Stimulated activated CD8-positive, alpha-beta memory T cell treated with anti-CD3 and anti-CD28 coated beads, Interleukin-12 subunit alpha, Interleukin-12 subunit beta, amount 100 ng/mL, for 24 hours (primary cell): ENCODE results near the gene PUS1.

Experiments used
- DNase-seq: peaks from one replicate; pipeline ENCODE4 v3.0.0-alpha.2; 2020; ENCODE audit errors: extremely low read depth

Gene PUS1

DNA sequence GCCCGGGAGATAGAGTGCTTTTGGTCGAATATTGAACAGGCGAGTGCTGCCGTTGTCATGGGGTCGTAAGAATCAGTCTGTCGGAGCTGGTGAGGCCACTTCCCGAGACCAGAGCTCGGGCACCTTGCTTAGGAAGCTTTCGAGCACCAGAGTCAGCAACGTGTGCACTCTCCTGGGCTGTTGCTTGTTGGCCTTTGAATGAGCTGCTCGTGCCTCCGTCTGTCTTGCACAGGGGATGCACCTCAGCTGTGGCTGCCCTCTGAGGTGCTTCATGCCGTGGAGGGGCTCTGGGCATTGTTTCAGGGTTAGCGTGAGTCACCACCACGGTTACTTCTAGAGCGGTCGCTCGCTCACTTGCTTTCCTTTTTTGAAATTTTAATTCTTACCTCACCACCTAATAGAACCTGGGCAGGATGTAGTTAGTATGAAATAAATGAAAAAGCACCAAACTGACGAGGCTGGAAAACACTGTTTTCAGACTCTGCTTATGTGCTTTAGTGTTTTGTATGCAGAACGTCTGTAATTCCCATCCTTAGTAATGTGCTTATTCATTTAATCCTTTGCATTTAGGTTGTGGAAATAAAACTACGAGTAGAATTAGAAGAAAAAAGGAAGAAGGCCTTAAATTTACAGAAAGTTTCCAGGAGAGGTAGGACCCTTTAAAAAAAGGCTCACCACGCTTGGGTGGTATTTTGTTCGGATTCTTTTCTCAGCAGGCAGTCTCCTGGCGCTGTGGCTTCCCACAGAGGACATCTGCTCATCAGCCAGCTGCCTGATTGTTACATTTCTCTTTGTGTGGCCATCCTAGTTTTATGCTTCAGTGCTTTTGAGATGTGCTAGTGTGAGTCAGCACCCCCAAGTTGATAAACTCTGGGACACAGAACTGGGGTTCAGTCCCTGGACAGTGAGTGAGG lies 61.2 kb downstream of the PUS1 start:
- no peak for DNase-seq

DNA sequence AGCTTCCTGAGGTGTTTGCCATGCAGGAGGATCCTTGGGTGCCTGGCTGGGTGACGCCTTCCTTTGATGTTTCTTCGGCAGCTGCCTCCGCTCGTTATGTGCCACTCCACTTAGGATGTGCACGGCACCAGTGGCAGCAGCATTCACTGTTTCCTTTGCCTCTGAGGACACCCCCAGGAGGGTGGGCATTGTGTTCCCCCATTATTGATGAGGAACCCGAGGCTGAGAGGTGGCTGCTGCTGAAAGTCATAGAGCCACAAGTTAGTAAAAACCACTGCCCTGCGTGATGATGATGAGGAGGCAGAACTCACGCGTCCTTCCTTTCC lies 61.9 kb downstream of the PUS1 start:
- DNase-seq, result no peak

DNA sequence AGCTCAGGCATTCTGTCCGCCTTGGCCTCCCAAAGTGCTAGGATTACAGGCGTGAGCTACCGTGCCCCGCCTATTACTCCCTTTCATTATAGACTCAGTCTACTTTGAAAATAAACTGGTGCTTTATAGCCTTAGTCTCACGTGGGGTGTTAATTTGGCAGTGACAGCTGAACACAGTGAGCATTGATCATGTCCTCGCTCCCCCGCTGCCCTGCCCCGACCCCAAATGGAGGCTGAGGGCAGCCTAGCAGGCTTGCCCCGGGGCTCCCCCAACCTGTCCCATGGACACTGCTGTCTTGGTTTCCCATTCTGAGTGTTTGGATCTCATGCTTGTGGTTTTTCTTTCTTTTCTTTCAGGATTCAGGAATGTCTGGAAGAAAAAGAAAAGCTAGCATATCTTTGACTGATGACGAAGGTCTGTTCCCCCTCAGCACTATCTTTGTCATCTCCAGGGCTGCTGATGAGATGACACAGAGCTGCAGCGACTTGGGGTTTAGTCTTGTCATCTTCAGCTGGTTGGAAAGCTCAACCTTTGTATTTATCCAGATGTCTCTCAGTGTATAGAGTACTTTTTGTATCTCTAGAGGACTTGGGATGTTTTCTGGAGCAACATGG lies 62.8 kb downstream of the PUS1 start:
- DNase-seq, result no peak

DNA sequence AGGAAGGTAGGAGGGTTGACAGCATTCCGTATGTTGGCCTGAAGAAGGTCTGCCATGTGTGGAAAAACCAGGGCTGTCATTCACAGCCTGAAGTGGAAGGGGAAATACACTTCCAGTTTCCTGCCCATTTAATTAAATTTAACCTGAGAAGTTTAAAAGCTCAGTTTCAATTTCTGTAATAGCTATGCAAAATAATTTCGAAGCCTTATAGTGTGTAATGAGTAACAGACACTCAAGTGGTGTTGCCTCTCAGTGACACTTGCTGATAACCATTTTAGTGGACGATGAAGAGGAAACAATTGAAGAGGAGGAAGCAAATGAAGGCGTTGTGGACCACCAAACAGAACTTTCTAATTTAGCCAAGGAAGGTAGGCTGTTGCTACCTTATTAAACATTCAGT lies 65.5 kb downstream of the PUS1 start:
- no peak for DNase-seq
